GM18873 (cell line): Measurements from ENCODE around the gene SUN2.

Experiments used
- ATAC-seq: cut with Tn5 transposase; IDR thresholded peaks from one replicate; pipeline ENCODE4 v1.9.1; 2021; ENCODE audit warnings: mild to moderate bottlenecking, moderate library complexity, moderate number of reproducible peaks; ENCODE audit not compliant: unreplicated experiment, low FRiP score

Gene SUN2

GRCh38 chr22:38724176-38724575, 31.6 kb downstream of the SUN2 start:
- no peak for ATAC-seq

GRCh38 chr22:38721551-38721950, 34.2 kb downstream of the SUN2 start:
- ATAC-seq, result no peak

- no peak for ATAC-seq
Measured at GRCh38 chr22:38720350-38720749, 35.4 kb downstream of the SUN2 start.

- no peak for ATAC-seq
Measured at GRCh38 chr22:38719196-38719595, 36.6 kb downstream of the SUN2 start.

- ATAC-seq, result no peak
Measured at GRCh38 chr22:38718414-38718813, 37.4 kb downstream of the SUN2 start.

- no peak for ATAC-seq
Measured at GRCh38 chr22:38717244-38717643, 38.6 kb downstream of the SUN2 start.

GRCh38 chr22:38716826-38717225, 39.0 kb downstream of the SUN2 start:
- no peak for ATAC-seq

GRCh38 chr22:38716271-38716670, 39.5 kb downstream of the SUN2 start:
- no peak for ATAC-seq

- ATAC-seq, result no peak
Measured at GRCh38 chr22:38715852-38716251, 39.9 kb downstream of the SUN2 start.

GRCh38 chr22:38715176-38715764, 40.5 kb downstream of the SUN2 start:
- no peak for ATAC-seq

- ATAC-seq, result no peak
Measured at GRCh38 chr22:38713921-38714320, 41.9 kb downstream of the SUN2 start.

GRCh38 chr22:38712486-38713207, 43.2 kb downstream of the SUN2 start:
- ATAC-seq, result no peak

GRCh38 chr22:38710866-38711265, 44.9 kb downstream of the SUN2 start:
- no peak for ATAC-seq

GRCh38 chr22:38710351-38710750, 45.4 kb downstream of the SUN2 start:
- ATAC-seq, result no peak

GRCh38 chr22:38709306-38709705, 46.5 kb downstream of the SUN2 start:
- no peak for ATAC-seq

- ATAC-seq, result no peak
Measured at GRCh38 chr22:38707984-38708383, 47.8 kb downstream of the SUN2 start.

- ATAC-seq, result no peak
Measured at GRCh38 chr22:38707346-38707745, 48.5 kb downstream of the SUN2 start.

- ATAC-seq, result no peak
Measured at GRCh38 chr22:38706901-38707195, 49.0 kb downstream of the SUN2 start.

- no peak for ATAC-seq
Measured at GRCh38 chr22:38706101-38706900, 49.5 kb downstream of the SUN2 start.

GRCh38 chr22:38705235-38706100, 50.3 kb downstream of the SUN2 start, which contains the start of gene GTPBP1:
TSS of gene GTPBP1 (plus strand) at chr22:38705944. CDS start at chr22:38705956, 12 bp downstream.
- peak; percentile 76 for ATAC-seq
